Measurements from ENCODE around the gene OPRL1. TPM values are rescaled to one million over a fixed set of nuclear protein-coding genes. Genes with fewer than 3 reads are reported as not detected.

Gene OPRL1
- total RNA-seq, 4 donors from 2014 or later, result 0.21 to 1.5 (median 0.71) TPM

- H3K4me3 ChIP-seq, result no peak overlapping the region
- DNase-seq (ENCODE audit: low spot score in 2 of 2), result no peak
Measured at GRCh38 chr20:64069614-64070243, 10.2 kb upstream of the OPRL1 start.

GRCh38 chr20:64070244-64070993 lies 9.5 kb upstream of the OPRL1 start:
- H3K4me1 ChIP-seq, result peaks cover 0 to 14% (median 3%) of the 10 kb centered on the region in 4 donors
- H3K36me3 ChIP-seq, result peaks cover 0 to 82% (median 0%) of the 10 kb centered on the region in 3 donors
- no peak for DNase-seq (ENCODE audit: low spot score in 2 of 2)
- H3K27me3 ChIP-seq, result no peaks in the 10 kb centered on the region
- H3K27ac ChIP-seq, result no peak overlapping the region
- WGBS, 2 donors, result 91 to 94% methylated on average over 21 to 27 of the region's 31 CpGs
- H3K4me3 ChIP-seq, result no peak overlapping the region
- TF ChIP-seq EP300 (IDR thresholded peaks at IDR 0.05) (no peak), POLR2A (IDR thresholded peaks at IDR 0.05) (no peak)
- TF ChIP-seq, protein P1, sequence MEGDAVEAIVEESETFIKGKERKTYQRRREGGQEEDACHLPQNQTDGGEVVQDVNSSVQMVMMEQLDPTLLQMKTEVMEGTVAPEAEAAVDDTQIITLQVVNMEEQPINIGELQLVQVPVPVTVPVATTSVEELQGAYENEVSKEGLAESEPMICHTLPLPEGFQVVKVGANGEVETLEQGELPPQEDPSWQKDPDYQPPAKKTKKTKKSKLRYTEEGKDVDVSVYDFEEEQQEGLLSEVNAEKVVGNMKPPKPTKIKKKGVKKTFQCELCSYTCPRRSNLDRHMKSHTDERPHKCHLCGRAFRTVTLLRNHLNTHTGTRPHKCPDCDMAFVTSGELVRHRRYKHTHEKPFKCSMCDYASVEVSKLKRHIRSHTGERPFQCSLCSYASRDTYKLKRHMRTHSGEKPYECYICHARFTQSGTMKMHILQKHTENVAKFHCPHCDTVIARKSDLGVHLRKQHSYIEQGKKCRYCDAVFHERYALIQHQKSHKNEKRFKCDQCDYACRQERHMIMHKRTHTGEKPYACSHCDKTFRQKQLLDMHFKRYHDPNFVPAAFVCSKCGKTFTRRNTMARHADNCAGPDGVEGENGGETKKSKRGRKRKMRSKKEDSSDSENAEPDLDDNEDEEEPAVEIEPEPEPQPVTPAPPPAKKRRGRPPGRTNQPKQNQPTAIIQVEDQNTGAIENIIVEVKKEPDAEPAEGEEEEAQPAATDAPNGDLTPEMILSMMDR (IDR thresholded peaks at IDR 0.05), result no peak
- H3K9me3 ChIP-seq, result no peaks in the 10 kb centered on the region

More at GRCh38 chr20:64069614-64070243, 10.2 kb upstream of the OPRL1 start:
- H3K27ac ChIP-seq, result no peak overlapping the region
- WGBS, 2 donors, result 57 to 58% methylated on average over 12 to 14 of the region's 14 CpGs
- H3K27me3 ChIP-seq, result no peaks in the 10 kb centered on the region
- no peaks in the 10 kb centered on the region for H3K9me3 ChIP-seq
- TF ChIP-seq, protein P1 (IDR thresholded peaks at IDR 0.05), result peak; percentile 40 to 60 (median 56)
- no peak for TF ChIP-seq EP300 (IDR thresholded peaks at IDR 0.05)
- H3K4me1 ChIP-seq, result peaks cover 0 to 21% (median 7%) of the 10 kb centered on the region in 4 donors
- peaks cover 0 to 75% (median 0%) of the 10 kb centered on the region in 3 donors for H3K36me3 ChIP-seq

GRCh38 chr20:64071341-64072332 lies 8.2 kb upstream of the OPRL1 start:
- Histone ChIP-seq H3K36me3 (peaks cover 0 to 81% (median 0%) of the 10 kb centered on the region in 3 donors), H3K27me3 (no peaks in the 10 kb centered on the region), H3K27ac (no peak overlapping the region), H3K4me3 (no peak overlapping the region), H3K9me3 (no peaks in the 10 kb centered on the region), H3K4me1 (peaks cover 0 to 6% (median 0%) of the 10 kb centered on the region in 4 donors)
- TF ChIP-seq EP300 (IDR thresholded peaks at IDR 0.05) (no peak), POLR2A (IDR thresholded peaks at IDR 0.05) (no peak)
- TF ChIP-seq, protein P1 (IDR thresholded peaks at IDR 0.05), result no peak
- WGBS, 2 donors, result 82 to 86% methylated on average over 15 to 25 of the region's 30 CpGs
- DNase-seq (ENCODE audit: low spot score in 2 of 2), result no peak

GRCh38 chr20:64072498-64073063 lies 7.3 kb upstream of the OPRL1 start:
- Histone ChIP-seq H3K4me3 (no peak overlapping the region), H3K27me3 (no peaks in the 10 kb centered on the region), H3K9me3 (no peaks in the 10 kb centered on the region), H3K4me1 (peaks cover 0 to 3% (median 0%) of the 10 kb centered on the region in 4 donors), H3K36me3 (peaks cover 0 to 75% (median 0%) of the 10 kb centered on the region in 3 donors), H3K27ac (no peak overlapping the region)
- DNase-seq (ENCODE audit: low spot score in 2 of 2), result no peak
- TF ChIP-seq, protein P1 (IDR thresholded peaks at IDR 0.05), result no peak
- TF ChIP-seq POLR2A (IDR thresholded peaks at IDR 0.05) (no peak), EP300 (IDR thresholded peaks at IDR 0.05) (no peak)
- 69 to 74% methylated on average over 10 of the region's 14 CpGs for WGBS, 2 donors

Data from tibial nerve (tissue), 4 donors.